Measurements from ENCODE around the gene EEF2. TPM values are rescaled to one million over a fixed set of nuclear protein-coding genes. Genes with fewer than 3 reads are reported as not detected.
"Not testable (repeated sequence)": the region's sequence is repeated elsewhere in the genome, so short reads cannot be mapped to it uniquely, and the experiment has no call there.

Gene EEF2
- total RNA-seq, 2 donors from 2014 or later, result 1,974 to 1,998 TPM

DNA sequence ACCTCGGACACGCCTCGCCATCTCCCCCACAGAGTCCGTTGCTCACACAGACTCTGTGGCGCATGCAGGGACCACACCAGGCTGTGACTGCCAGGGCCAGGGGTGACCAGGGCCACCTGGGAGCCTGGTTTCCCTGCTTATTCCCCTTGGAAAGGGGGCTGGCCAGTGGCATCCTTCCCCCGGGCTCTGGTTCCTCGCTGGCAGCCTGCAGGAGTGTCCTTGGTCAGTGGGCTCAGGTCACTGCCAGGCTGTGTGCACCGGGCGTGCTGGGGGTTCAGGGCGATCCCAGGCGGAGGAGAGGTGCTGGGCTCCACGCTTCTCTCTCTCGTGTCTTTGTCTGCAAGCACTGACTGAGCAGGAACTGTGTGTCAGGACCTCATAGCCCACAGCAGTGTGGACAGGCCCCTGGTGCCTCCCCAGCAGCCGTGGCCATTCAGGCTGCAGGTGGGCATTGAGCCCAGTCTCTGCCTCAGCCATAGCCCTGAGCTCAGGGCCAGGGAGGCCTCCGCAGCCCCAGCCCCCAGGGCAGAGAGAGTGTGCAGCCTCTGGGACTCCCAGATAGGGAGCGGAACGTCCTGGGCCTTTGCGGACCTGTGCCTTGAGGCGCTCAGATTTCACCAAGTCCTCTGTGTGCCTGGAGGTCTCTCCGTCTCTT lies 28.8 kb upstream of the EEF2 start:
- H3K36me3 ChIP-seq, result peaks cover 3 to 9% of the 10 kb centered on the region in 2 donors
- no peaks in the 10 kb centered on the region for H3K9me3 ChIP-seq
- DNase-seq (ENCODE audit: low spot score), result no peak

DNA sequence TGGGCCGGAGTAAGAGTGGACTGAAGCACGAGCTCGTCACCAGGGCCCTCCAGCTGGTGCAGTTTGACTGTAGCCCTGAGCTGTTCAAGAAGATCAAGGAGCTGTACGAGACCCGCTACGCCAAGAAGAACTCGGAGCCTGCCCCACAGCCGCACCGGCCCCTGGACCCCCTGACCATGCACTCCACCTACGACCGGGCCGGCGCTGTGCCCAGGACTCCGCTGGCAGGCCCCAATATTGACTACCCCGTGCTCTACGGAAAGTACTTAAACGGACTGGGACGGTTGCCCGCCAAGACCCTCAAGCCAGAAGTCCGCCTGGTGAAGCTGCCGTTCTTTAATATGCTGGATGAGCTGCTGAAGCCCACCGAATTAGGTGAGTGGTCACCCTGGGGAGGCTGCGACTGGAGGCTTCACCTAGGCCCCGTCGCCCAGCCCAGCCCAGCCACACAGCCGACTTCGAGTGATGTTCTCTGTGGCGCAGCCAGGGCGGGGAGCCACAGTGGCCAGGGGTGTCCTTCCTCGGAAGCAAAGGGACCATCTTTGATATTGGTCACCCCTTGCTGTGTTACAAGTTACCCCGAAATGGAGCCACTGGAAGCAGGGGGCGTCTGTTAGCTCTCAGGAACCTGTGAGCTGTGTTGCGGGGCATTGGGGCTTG lies 27.8 kb upstream of the EEF2 start:
- Histone ChIP-seq H3K27ac (peak overlapping the region in 1 of 2 donors; percentile 78), H3K36me3 (peaks cover 3 to 9% of the 10 kb centered on the region in 2 donors), H3K4me1 (replicated peaks) (peaks cover 38% of the 10 kb centered on the region), H3K4me3 (no peak overlapping the region), H3K27me3 (replicated peaks; ENCODE audit: insufficient read depth) (no peaks in the 10 kb centered on the region), H3K9me3 (no peaks in the 10 kb centered on the region)
- DNase-seq (ENCODE audit: low spot score), result no peak
- 92% methylated on average over 33 of the region's 33 CpGs for WGBS
- intact Hi-C loops (cut with DNase I), result no loop called here
- TF ChIP-seq POLR2AphosphoS5 (IDR thresholded peaks at IDR 0.05) (no peak), POLR2A (IDR thresholded peaks at IDR 0.05) (no peak)
- TF ChIP-seq, protein P1, sequence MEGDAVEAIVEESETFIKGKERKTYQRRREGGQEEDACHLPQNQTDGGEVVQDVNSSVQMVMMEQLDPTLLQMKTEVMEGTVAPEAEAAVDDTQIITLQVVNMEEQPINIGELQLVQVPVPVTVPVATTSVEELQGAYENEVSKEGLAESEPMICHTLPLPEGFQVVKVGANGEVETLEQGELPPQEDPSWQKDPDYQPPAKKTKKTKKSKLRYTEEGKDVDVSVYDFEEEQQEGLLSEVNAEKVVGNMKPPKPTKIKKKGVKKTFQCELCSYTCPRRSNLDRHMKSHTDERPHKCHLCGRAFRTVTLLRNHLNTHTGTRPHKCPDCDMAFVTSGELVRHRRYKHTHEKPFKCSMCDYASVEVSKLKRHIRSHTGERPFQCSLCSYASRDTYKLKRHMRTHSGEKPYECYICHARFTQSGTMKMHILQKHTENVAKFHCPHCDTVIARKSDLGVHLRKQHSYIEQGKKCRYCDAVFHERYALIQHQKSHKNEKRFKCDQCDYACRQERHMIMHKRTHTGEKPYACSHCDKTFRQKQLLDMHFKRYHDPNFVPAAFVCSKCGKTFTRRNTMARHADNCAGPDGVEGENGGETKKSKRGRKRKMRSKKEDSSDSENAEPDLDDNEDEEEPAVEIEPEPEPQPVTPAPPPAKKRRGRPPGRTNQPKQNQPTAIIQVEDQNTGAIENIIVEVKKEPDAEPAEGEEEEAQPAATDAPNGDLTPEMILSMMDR (IDR thresholded peaks at IDR 0.05), result no peak

More for the DNA sequence above, 28.8 kb upstream of the EEF2 start:
- intact Hi-C loops (cut with DNase I), result no loop called here
- Histone ChIP-seq H3K4me1 (replicated peaks) (peaks cover 34% of the 10 kb centered on the region), H3K27ac (peak overlapping the region in 1 of 2 donors; percentile 72), H3K27me3 (replicated peaks; ENCODE audit: insufficient read depth) (no peaks in the 10 kb centered on the region), H3K4me3 (no peak overlapping the region)
- WGBS, result 68% methylated on average over 20 of the region's 20 CpGs
- TF ChIP-seq, protein P1 (IDR thresholded peaks at IDR 0.05), result no peak
- TF ChIP-seq POLR2AphosphoS5 (IDR thresholded peaks at IDR 0.05) (no peak), POLR2A (IDR thresholded peaks at IDR 0.05) (no peak)

DNA sequence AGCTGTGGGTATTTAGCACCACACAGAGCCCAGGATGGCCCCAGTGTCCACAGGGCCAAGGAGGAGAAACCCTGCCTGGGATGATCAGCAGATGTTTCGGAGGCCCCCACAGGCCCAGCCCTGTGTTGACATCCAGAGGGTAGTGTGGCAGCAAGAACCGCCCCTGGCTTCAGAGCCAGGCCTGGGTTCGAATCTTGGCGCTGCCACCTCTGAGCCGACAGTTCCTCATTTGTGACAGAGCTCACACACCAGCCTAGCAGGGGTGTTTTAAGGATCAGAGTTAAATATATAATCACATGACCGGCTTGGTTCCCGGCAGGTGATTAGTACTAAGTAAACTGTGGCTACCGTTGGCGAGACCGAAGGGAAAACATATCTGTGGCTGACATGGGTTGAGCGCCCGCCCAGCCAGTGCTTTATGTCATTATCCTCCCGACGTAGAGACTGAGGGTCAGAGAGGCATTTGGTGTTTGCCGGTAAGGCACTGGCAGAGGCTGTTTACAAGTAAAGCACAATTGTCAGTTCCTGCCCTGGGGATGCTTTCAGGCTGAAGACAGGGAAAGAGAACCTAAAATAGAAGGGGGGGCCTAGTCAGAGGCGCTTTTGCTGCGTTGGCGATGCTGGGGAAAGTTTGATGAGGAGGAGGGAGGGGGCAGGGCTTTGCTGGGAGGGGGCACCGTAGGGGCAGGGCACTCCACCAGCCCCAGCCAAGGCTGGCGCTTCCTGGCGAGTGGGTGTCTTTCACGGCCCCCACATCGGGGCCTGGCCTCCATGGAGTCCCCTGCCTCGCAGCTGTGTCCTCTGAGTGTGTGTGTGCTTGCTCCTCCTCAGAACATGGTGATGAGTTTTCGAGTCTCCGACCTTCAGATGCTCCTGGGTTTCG lies 27.1 kb upstream of the EEF2 start:
- H3K36me3 ChIP-seq, result peaks cover 3 to 9% of the 10 kb centered on the region in 2 donors
- H3K4me3 ChIP-seq, result no peak overlapping the region
- TF ChIP-seq POLR2AphosphoS5 (IDR thresholded peaks at IDR 0.05), result peak; percentile 87
- TF ChIP-seq, protein P1 (IDR thresholded peaks at IDR 0.05), result no peak
- DNase-seq (ENCODE audit: low spot score), result peak; percentile 78
- WGBS, result 73% methylated on average over 27 of the region's 27 CpGs
- H3K27me3 ChIP-seq (replicated peaks; ENCODE audit: insufficient read depth), result no peaks in the 10 kb centered on the region
- H3K27ac ChIP-seq, result peak overlapping the region; percentile 67 to 78
- intact Hi-C loops (cut with DNase I), result no loop called here
- H3K4me1 ChIP-seq (replicated peaks), result peaks cover 38% of the 10 kb centered on the region
- H3K9me3 ChIP-seq, result no peaks in the 10 kb centered on the region

DNA sequence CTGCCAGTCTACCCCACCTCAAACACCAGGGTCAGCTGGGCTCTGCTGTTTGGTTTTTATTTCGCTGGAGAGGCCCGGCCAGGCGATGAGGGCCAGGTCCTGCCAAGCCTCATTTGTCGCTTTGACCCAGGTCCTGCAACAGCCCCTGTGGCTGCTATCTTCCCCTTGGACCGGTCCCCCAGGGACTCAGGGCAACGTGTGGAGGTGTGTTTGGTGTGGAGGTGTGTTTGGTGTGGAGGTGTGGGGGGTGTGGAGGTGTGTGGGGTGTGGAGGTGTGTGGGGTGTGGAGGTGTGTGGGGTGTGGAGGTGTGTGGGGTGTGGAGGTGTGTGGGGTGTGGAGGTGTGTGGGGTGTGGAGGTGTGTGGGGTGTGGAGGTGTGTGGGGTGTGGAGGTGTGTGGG lies 26.2 kb upstream of the EEF2 start:
- DNase-seq (ENCODE audit: low spot score); H3K36me3 ChIP-seq; H3K27ac ChIP-seq; H3K4me3 ChIP-seq; H3K27me3 ChIP-seq (replicated peaks; ENCODE audit: insufficient read depth); intact Hi-C loops (cut with DNase I); H3K9me3 ChIP-seq: not testable (repeated sequence)
- H3K4me1 ChIP-seq (replicated peaks), result peaks cover 38% of the 10 kb centered on the region
- 54% methylated on average over 6 of the region's 6 CpGs for WGBS

DNA sequence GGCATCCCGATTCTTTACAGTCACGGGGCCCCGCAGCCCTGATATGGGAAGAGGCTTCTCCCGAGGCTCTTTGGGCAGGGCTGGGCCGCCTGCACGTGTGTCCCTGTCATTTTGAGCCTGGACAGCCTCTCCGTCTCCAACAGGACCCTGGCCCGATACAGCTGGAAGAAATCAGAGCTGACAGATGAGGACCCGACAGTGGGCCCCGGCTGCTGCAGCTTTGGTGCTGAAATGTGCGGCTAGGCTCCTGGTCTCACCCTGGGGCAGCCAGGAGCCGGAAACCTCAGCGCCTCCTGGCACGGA lies 25.5 kb upstream of the EEF2 start:
- TF ChIP-seq, protein P1 (IDR thresholded peaks at IDR 0.05), result no peak
- no peak for TF ChIP-seq POLR2AphosphoS5 (IDR thresholded peaks at IDR 0.05)
- no peak for TF ChIP-seq POLR2A (IDR thresholded peaks at IDR 0.05)
- Histone ChIP-seq H3K27me3 (replicated peaks; ENCODE audit: insufficient read depth) (no peaks in the 10 kb centered on the region), H3K4me3 (no peak overlapping the region), H3K9me3 (no peaks in the 10 kb centered on the region), H3K27ac (no peak overlapping the region), H3K4me1 (replicated peaks) (peaks cover 36% of the 10 kb centered on the region), H3K36me3 (peaks cover 3 to 9% of the 10 kb centered on the region in 2 donors)
- no peak for DNase-seq (ENCODE audit: low spot score)
- intact Hi-C loops (cut with DNase I), result no loop called here
- 50% methylated on average over 14 of the region's 14 CpGs for WGBS
